ENCODE measurements around the gene SH2D3A.
"Not testable (repeated sequence)": the region's sequence is repeated elsewhere in the genome, so short reads cannot be mapped to it uniquely, and the experiment has no call there.

SH2D3A gene

DNA sequence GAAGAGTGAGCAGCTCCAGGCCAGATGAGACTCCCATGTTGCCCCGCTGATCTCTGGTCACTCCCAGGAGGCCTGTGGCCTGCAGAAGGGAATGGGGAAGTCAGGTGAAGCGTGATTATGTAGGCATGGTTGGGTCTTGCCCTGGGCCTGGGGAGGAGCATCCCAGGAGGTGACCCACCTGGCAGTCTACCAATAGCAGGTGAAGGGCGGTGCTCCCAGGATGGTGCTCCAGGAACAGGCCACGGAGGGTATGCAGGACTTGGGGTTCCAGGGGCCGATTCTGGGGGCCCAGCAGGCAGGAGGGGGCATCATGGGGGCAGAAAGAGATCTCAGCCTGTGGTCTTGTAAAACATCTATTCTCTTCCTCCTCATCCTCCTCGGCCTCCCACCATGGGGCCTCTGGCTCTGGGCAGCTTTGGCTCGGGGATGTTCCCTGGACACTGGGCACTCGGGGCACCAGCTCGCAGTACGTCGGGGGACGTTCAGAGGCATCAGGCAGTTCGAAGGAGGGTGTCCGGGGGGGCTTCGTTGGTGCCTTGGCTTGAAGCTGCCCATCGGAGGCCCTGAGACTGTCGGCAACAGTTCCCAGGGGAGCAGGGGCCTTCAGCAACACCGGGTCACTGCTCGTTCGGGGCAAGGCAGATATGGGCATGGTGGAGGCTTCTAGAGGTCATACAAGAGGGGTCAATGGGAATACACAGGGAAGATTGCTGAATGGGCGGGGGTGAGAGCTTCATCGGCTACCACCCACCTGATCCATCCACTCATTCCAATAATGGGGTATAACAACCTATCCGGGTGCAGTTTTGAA, 12.4 kb downstream of the SH2D3A start:
- DNase-seq, result no peak

GRCh38 chr19:6754136-6754535, 13.1 kb downstream of the SH2D3A start:
- DNase-seq, result no peak

GRCh38 chr19:6753178-6754031, 13.8 kb downstream of the SH2D3A start:
- DNase-seq, result peak; percentile 93

DNA sequence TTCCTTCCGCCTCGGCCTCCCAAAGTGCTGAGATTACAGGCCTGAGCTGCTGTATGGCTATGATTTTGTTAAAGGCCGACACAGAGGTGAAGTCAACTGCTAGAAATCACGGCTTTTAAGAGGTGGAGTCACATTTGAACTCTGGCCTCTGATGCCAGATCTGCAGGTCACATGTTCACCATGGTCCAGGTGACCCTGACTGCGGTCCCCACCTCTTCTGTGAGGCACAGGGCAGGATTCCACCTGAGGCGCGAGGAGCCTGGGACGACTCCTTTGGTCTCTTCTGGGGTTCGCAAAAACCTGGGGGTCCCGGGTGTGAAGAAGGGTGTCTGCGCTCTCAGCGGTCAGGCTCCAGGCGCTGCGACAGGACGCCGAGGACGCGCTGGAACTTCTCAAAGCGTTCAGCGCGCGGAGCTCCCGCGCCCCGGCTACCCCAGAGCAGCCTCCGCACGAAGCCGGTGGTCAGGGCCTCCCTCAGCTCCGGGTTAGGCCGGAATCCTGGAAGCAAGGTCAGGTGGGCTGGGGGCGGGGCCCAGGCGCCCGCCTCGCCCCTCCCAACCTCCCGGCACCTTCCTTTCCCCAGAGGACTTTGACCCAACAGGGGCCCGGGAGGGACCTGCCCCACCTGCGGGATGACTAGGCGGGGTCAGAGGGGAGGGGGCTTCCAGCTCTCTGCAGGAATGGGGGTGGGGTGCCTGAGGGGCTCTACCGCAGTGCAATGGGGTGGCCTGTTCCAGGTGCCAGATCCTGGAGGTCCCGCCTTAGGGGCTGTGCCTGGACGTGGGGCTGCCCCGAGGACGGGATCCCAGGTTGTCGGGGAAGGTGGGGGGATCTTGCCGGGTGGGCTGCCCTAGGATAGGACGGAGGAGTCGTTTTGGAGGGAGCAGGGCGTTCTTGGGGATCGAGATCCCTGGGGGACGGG, 14.7 kb downstream of the SH2D3A start:
- no peak for DNase-seq

- no peak for DNase-seq
Observed at GRCh38 chr19:6751189-6751588, 16.0 kb downstream of the SH2D3A start.

DNA sequence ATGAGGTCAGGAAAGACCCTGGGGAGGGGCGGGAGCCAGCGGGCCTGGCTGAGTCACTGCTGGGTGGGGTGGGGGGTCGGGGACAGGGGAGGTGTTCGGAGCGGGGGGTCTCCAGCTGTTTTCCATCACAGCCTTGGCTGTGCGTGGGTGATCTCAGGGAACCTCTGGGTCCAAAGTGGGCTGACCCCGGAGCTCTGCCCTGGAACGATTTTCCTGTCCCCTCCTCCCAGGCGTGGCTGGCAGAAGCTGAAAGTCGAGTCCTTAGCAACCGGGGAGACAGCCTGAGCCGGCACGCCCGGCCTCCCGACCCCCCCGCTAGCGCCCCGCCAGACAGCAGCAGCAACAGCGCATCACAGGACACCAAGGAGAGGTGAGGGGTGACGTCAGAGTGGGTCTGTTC, 17.2 kb downstream of the SH2D3A start:
- no peak for DNase-seq

GRCh38 chr19:6748543-6748942, 18.7 kb downstream of the SH2D3A start:
- DNase-seq, result not testable (repeated sequence)

GRCh38 chr19:6745965-6746364, 21.3 kb downstream of the SH2D3A start:
- DNase-seq, result no peak

- DNase-seq, result no peak
Observed at GRCh38 chr19:6744381-6745301, 22.6 kb downstream of the SH2D3A start.

DNA sequence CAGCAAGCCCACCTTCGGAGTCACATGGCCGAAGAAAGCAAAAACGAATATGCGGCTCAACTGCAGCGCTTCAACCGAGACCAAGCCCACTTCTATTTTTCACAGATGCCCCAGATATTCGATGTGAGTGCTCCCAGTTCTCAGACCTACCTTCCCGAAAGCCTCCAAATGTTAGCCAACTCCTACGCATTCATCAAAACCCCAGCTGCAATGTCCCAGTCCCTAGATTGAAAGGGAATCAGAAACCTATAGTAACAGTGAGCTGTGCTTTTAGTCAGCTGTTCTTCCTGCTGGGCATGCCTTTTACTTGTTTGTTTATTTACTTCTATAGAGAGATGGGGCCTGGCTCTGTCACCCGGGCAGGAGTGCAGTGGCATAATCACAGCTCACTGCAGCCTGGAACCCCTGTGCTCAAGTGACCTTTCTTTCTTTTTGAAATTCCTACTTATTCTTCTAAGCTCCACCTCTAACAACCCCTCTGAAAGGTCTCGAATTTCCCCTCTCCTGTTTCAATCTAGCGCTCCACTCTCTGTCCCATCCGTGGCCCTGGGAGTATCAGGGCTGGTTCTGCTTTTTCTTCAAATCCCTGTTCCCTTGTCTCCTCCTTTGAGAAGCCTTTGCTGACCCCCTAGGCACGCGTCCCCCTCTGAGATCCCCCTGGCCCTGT, 23.4 kb downstream of the SH2D3A start:
- no peak for DNase-seq

- DNase-seq, result no peak
Observed at GRCh38 chr19:6743066-6743465, 24.2 kb downstream of the SH2D3A start.

GRCh38 chr19:6740589-6741343, 26.5 kb downstream of the SH2D3A start:
- peak; percentile 46 for DNase-seq

DNA sequence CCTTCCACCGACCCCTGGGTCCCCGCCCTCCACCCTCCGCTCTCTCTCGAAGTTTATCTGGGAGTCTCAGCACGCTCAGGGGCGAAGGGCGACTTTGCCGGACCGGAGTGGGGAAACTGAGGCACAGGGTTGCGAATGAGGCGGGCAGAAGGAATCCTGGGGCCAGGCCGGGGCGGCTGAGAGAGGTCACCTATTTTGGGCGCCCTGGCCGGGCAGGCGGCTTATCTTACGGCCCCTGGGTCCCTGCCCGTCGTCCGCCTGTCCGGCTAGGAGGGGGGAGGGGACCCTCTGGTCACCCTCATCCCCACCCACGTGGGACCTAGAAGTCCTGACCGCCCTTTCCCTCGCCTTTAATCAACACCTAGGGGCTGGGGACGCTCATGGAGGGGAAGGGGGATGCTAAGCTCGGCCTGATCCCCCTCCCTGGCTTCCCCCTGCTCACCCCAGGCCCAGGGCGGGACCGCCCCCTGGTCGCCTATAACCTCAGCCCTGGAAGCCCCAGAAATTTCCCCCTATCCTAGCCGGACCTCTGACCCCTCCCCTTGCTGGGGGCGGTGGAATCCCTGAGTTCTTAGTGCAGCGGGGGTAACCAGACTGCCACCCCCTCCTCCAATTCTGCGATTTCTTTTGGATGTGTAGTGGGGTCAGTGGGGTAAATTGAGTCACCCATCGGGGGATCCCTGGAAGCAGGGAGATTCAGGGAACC, 27.2 kb downstream of the SH2D3A start:
- DNase-seq, result peak; percentile 42

DNA sequence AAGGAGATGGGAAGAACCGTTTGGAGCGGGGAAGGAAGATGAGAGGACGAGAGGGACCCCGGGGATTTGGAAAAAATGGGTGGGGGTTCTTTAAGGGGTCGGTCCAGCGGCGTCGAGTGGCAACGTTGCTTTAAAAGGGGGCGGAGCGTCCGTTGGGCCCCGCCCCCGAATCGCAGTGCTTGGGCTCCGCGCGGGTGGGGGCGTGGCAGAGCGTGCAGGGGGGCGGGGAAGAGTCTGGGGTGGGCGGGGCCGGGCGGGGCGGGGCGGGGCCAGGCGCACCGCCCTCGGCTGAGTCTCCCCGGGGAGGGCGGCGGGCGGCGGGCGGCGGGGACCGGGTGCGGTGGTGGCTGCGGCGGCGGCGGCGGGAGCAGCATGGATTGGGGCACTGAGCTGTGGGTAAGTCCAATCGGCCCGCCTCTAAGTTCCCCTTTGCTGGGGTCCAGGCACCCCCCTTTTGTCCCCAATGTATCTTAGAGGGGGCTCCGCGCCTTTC, 27.8 kb downstream of the SH2D3A start, which contains the start of gene TRIP10:
TSS of gene TRIP10 (plus strand) at position 291 of the 493 bp plus-strand sequence. CDS start at position 373, 82 bp downstream.
- DNase-seq, result peak; percentile 85

DNA sequence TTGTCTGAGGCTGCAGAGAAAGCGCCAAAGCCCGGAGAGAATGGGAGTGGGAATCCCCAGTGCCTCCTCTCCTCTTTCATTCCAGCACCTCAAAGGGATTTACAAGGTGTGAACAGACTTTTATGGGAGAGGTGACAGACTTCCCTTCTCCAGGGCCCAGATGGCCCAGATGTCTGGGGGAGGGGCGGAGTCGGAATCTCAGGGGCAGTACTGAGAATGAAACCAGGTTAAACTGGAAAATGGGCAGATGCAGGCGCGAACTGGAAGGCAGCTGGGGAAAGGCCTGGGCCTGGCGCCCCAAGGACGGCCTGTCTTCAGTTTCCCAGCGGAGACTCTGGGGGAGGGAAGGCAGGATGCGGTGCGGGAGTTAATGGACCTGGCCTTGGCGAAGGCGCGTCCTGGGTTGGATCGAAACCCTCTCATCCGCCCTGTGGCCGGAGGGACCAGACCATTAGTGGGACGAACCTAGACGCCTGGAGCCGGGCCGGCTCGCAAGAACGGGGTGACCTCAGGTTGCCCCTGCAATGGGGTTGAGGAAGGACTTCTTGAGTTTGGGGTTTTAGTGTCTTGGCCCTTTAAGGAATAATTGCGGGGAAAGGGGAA, 28.3 kb downstream of the SH2D3A start:
- DNase-seq, result peak; percentile 52

DNA sequence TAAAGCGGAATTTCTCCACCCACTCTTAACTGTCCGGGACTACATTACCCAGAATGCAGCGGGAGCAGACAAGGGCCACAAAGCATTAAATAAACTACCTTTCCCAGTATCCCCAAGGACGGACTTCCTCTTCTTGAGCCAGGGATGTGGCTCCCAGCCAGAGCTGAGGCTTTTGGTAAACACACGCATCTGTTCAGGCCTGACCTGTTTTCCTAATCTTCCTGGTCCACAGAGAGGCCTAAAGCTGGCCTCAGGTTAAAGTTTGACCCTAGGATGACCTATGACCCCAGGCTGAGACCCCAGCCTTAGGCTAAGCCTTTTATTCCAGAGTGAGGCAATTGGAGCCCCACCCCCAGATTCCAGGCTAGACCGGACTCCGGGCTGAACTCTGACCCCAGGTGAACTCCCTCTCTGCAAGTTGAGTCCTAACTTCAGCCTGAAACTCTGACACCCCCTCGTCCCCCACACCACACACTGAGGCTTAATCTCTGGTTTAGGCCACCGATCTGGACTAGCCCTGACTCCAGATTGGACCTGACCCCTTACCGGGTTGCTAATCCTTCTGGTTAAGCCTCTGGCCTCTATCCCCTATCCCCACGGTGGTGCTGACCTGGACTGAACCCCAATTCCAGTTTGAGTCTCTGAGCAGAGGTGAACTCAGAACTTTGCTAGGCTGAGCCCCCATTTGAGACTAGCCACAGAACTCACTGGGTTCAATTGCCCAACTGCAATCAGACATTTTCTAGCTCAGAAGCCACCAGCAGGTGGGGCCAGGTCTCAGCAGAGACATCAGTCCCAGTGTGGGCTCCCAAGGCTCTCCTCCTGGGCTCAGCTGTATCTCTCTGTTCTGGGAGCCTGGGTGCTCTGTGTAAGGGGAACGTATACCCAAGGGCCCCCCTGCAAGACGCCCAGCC, 29.1 kb downstream of the SH2D3A start:
- peak; percentile 83 for DNase-seq

- DNase-seq, result peak; percentile 99
Observed at GRCh38 chr19:6737284-6737872, 29.9 kb downstream of the SH2D3A start, which contains the start of gene GPR108. TSS of gene GPR108 (minus strand) at chr19:6737580. CDS start at chr19:6737576, 4 bp downstream.

Data from stimulated activated CD8-positive, alpha-beta memory T cell treated with anti-CD3 and anti-CD28 coated beads, Interleukin-4, amount 100 ng/mL, for 48 hours (primary cell).